Dermis microvascular lymphatic vessel endothelial cell (primary cell): ENCODE results near the gene MID1. TPM values are rescaled to one million over a fixed set of nuclear protein-coding genes. Genes with fewer than 3 reads are reported as not detected.

Source experiments
- DNase-seq, 2 donors: peaks; one replicate each; pipeline versions ENCODE4 v3.0.0 to v3.0.0-alpha.2; 2010; ENCODE audit warnings: low read depth in 2 of 2
- total RNA-seq: library from RNA; depleted of rRNA; stranded (reverse); fragments of >200 nt; gene quantifications from 2 replicates; pipeline ENCODE4 v1.2.1, GENCODE V29; 2014

MID1 gene
- total RNA-seq, 1 donor from 2014 or later = 25.9 TPM

DNA sequence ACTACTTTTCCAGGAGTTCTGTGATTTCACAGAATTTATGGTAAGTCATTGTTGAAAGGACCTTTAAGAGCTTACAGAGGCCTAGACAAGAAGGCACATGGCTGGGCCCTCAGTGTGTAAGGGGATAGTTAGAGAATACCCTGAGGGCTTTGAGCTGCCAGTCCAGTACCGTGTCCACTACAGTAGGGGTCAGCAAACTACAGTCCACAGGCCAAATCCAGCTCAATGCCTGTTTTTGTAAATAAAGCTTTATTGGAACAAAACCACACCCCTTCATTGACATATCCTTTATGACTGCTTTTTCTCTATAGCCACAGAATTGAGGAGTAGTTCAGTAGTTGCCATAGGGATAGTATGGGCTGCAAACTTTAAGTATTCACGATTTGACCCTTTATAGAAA, 176.2 kb downstream of the MID1 start:
- peak in 1 of 2 donors; percentile 8 for DNase-seq

DNA sequence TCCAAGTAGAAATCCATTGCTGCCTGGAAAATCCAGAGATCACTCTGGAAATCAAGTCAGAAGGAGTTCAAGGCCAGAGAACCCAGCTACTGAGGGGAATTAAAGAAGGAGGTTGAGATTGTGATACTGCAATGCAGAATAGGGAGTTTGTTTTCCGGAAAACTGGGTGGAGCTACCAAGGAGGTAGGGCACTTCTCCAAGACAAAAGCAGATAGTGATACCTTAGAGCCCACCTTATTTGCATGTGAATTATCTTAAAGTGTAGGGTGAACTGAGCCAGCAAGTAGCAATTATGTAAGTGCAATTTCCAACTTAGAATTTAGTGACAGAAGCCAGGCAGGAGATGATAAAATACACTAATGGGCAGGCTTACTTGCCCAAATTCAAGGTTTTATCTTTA, 178.9 kb downstream of the MID1 start:
- no peak for DNase-seq

DNA sequence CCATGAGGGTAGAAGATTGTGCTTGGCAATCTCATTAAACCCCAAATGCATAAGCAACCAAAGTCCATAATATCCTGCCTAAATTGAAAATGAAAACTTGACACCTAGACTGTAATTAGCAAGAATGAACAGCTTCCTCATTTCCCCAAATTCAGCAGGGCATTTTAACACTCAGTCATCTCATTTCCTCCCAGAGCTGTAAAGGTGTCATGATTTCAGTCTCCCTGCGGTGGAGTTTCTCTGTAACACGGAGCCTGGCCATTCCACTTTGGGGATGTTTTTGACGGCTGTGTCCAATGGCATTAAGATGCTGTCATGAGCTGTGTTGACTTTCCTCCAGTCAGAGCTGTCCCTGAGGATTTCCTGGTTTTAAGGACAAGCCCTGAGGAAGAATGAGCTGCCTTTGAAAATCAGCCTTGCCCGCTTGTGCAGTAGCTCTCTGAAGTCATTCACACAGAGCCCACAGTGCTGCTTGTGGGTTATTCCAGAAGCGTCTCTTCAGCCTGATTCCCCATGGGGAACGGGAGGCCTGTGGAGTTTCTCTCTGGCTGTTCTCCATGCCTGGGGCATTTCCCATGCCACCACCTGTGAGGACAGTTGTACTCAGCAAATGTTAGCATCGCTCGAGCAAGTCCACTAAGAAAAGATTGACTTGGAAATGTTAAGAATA, 187.0 kb downstream of the MID1 start:
- DNase-seq = no peak

DNA sequence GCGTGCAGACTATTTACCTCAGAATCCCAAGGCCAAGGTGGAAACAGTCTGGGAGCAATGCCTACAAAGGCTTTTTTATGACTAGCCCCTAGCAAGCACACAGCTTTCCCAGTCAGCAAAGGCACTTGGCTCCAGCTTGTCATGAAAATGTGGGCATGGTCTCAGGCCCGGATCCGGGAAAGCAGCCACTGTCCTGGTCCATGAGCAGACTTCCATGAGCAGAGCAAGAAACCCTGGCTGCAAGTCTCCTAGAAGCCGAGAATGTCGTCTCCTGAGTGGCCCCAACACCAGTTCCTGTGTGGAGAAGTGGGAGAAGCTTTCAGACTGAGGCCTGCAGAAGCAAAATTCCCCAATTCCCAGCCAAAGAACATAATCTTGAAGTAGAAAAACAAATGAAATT, 190.5 kb downstream of the MID1 start:
- DNase-seq = no peak

DNA sequence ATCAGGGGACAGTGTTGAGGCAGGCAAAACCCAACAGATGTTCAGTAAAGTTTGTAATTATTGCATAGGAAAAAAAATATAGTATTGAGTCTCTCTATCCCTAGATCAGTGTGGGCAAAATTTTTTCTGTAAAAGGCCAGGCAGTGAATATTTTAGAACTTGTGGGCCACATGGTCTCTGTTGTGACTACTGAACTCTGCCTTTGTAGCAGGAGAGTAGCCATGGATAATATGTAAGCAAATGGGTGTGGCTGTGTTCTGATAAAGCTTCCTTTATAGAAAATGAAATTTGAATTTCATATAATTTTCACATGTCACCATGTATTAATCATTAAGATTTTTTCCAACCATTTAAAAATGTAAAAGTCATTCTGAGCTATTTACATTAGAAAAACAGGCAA, 193.1 kb downstream of the MID1 start:
- DNase-seq = no peak

DNA sequence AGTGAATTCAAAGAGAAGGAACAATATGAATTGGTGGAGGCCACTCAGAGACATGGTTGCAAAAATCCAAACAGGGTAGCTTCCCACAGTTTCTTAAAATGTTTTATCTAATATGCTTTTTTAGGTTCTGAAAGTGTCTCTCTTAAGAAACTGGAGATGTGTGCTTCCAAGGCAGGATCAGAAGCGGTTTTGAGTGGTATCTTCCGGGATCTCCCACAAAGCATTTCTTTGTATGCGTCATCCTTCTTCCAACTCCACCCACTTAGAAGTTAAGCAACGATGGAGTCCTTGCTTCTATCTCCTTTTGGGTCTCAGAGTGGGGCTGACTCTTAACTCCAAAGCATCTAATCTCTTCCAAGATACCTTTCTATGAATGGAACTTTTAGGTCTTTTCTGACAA, 196.7 kb downstream of the MID1 start:
- no peak for DNase-seq

DNA sequence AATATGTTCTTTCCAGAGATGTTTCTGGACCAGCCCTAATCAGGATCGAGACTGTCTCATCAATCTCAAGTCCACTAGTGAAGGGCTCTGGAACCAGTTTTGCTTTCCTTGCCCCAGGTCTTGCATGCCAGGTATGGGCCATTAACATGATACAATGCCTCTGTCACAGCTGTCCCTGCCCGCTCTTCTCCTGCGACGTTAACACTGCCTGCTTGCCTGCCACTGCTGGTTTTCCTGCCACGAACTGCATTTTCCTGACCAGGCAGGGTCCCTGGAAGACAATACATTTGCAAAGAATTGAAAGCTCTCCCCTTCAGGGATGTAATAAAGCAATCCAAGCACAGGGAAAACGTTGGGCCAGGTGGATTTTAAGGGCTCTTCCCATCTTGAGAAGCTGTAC, 200.3 kb downstream of the MID1 start:
- DNase-seq = no peak

DNA sequence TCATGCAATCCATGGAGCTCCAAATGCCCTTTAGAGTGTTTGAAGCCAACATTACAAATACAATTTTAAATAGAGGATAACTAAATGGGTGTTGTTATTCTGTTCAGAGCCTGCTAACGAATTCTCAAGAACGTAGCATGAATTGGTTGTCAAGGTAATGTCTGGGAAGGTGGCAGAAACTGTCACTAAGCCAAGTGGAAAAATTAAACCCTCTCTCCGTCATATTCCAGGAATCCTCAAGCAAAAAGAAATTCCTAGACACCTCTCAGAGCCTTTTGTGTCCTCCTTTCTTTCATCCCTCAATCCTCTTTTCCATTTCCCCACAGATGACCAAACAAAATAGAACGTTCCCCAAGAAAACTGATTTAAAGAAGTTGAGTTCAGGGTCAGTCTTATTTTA, 204.0 kb downstream of the MID1 start:
- DNase-seq = no peak

DNA sequence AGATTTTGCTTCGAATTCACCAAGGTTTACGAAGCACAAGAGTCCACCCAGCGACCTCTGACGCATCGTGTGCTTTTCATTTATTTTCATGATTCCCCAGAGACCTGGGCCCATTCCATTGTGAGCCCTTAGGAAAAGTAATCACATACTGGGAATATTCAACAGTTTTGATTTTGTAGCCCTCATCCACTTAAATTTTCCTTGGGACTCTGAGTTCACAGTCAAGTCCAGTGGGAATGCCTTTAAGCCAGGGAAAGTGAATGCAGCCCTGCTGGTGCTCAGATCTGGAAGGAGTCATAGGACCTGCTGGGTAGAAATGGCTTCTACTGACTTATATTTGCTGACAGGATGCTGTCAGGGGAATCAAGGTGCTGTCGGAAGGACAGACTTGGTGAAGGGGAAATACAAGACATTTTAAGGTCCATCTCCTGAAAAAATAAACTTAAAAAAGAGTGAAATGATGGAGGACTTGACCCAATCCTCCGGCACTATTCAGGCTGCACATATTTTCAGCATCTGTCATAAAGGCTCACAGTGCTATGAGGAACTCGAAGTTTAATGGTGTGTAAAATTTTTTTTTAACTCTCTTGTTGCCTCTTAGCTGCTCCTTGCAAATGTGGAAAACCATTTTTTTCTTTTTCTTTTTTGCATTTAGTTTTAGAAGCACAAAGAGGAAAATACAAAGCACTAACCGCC, 204.9 kb downstream of the MID1 start:
- no peak for DNase-seq

DNA sequence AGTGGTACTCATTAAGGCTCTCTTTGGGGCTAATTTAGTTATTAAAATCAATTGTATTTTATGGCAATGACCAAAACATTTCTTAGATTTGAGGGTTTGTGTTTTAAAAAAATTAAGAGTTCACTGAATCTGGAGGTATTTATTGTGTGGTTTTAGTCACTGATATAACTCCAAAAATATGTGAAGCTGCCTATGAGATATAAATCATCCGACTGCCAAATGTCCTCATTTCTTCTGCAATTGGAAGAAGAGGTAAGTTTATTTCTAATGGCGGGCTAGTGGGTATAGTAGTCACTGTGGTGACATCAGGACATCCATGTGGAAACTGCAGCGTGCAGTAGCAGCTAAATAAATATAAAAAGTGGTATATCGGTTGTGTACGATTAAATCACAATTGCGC, 205.5 kb downstream of the MID1 start:
- DNase-seq = no peak

DNA sequence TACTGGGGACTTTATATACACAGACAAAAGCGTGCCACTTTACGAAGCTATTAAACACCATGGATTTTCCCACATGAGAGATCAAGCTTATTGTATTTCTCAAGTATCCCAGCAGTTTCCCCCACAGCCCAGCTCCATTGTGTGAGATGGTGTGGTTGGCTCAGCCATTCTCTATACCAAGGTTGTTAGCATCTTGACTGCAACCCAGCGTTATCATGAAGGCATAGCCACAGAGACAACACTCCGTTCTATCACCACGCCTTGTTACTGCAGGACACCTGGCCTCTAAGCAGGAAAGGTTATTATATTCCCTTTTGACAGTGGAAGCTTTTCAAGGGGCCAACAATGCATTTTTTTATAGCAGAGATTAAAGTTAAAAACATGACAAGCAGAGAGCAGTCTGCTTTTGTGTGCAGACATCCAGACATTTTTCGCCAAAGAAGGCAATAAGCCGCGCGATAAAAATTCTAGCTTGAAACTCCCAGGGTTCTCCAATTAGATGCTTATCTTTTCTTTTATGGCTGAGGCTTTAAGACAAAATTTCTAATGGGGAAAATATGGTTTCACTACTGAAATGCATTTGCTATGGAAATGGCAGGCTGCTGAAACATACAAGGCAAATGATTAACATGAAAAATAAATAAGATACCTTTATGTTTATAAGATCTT, 206.1 kb downstream of the MID1 start:
- DNase-seq = no peak

DNA sequence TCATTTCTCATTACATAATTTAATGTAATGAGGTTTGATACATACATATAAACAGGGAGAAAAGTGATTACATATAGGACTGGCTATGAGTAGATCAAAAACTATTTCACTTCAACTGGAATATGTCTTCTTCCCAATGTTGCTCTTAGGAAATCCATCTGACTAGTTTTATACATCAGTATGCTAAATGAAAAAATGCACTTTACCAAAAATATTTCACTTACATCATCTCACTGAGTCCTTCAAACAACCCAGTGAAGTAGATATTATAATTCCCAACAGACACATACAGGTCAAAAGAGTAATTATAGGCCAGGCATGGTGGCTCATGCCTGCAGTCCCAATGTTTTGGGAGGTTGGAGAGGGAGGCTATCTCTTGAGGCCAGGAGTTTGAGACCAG, 215.9 kb downstream of the MID1 start:
- no peak for DNase-seq

DNA sequence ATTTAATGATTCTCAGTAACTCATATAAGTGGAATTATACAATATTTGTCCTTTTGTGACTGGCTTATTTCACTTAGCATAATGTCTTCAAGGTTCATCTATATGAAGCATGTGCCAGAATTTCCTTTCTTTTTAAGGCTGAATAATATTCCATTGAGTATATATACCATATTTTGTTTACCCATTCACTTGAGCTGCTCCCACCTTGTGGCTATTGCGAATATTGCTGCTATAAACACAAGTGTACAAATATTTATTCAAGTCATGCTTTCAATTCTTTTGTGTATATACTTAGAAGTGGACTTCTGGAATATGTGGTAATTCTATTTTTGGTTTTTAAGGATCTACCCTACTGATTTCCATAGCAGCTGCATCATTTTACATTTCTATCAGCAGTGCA, 219.1 kb downstream of the MID1 start:
- peak in 1 of 2 donors; percentile 5 for DNase-seq

DNA sequence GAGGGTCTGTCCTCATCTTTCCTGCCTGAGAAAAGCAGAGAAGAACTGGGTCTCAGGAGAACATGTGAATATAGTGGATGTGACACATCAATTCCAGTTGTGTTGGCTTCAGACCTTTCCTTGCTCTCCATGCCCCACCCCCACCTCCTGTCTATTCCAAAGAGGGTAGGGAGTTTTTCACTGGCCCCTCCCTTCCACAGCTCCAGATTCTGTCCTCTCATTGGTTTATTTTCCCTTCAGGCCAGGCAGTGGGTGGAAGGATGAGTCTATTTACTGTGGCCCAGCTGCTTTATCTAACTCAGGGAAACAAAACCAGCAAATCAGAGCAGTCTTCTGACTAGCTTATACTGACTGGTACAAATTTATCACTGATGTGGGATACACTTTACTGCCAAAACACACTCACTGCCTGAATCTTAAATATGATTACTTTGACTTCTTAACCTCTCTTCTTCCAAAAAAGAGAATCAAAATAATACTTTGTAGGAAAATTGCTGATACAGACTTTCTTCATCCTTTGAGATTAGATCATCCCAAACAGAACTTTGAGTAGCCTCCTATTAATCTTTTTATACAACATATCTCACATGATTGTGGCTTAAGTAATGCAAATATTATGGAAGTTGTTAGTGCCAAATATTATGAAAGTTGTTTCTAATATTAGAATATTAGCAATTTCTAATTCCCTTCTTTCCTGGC, 221.2 kb downstream of the MID1 start:
- no peak for DNase-seq

DNA sequence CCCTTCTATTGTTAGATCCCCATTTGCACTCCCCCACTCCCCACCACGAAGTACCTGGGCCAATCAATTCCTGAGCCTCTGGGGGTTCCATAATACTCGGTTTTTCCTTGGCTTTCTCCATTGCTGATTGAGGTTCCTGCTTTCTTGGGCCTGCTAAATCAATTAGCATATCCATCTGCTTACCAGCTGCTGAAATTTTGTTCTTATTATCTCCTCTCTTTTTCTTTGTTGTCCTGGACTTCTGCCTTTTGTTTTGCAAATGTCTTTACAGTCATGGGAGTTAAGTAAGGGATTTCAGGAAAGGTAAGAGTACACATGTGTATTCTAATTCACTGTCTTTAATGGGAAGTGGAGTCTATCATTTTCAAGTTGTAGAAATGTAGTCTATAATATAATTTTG, 222.2 kb downstream of the MID1 start:
- DNase-seq = no peak

DNA sequence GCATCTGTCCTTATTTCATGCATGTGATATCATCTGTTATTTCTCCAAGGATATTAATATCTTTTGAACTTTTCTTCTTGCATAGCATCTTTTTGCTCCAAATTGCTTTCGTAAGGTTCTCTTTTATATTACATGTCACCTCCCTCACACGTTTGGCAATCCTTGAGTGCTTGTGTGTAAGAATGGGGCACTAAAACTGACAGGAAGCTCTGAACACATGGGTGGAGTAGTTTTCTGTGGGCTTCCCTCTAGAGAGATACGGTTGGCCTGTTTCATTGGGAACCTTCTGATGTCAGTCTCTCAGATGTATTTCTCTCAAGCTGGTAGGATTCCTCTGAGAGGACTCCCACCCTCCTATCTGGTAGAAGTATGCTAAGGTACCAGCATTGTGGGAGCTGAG, 223.0 kb downstream of the MID1 start:
- DNase-seq = no peak

DNA sequence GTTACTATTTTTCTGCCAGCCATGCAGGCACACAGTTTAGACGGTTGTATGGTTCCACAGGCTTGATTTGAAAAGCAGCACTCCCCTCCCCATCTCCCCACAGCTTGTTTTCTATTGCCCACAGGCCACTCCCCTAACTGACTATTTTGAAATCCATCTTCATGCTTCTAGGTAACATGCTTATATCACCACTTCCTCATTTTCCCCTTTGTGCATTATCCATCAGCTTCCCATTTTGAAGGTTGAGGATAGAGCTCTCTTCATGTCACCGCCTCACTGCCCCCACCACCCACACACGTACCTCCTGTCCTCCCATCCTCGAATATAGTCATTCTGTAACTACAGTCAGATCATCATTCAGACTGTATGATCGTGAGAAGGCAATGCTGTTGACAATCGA, 224.7 kb downstream of the MID1 start:
- DNase-seq = no peak
